Kidney (tissue), 14 donors: ENCODE measurements around the gene ABCD2. TPM values are rescaled to one million over a fixed set of nuclear protein-coding genes. Genes with fewer than 3 reads are reported as not detected.

ENCODE experiments used
- DNase-seq, 5 donors: peaks; one replicate each; pipeline ENCODE4 v3.0.0-alpha.2; 2013 to 2020
- FAIRE-seq: peaks from 2 replicates; lab custom pipeline; 2012; peaks lifted over from hg19 to GRCh38; lab: Jason Lieb, UNC
- H3K27ac ChIP-seq, 2 donors: one replicate each; pipeline ENCODE4 v1.7.0; 2013; ENCODE audit warnings: low read depth in 2 of 2, low read length in 2 of 2, inconsistent platforms in 1 of 2
- H3K27me3 ChIP-seq: one replicate; pipeline ENCODE4 v1.7.1; 2013; ENCODE audit warnings: low read length, inconsistent platforms; ENCODE audit not compliant: control insufficient read depth, insufficient read depth
- H3K36me3 ChIP-seq, 3 donors: one replicate each; pipeline versions ENCODE4 v1.7.0 to v1.7.1; 2013; ENCODE audit warnings: low read length in 3 of 3, control low read depth in 1 of 3, inconsistent platforms in 1 of 3; ENCODE audit not compliant: insufficient read depth in 3 of 3, control insufficient read depth in 2 of 3
- H3K4me1 ChIP-seq, 3 donors: one replicate each; pipeline versions ENCODE4 v1.7.0 to v1.7.1; 2013; ENCODE audit warnings: low read length in 3 of 3, inconsistent platforms in 1 of 3, low read depth in 1 of 3; ENCODE audit not compliant: control insufficient read depth in 2 of 3, insufficient read depth in 2 of 3
- H3K4me3 ChIP-seq, 3 donors: one replicate each; pipeline versions ENCODE4 v1.7.0 to v1.8.1; 2013; ENCODE audit warnings: low read length in 3 of 3, control low read depth in 1 of 3, inconsistent platforms in 1 of 3
- H3K9ac ChIP-seq, 3 donors: one replicate each; pipeline versions ENCODE4 v1.7.0 to v1.7.1; 2013; ENCODE audit warnings: low read length in 3 of 3, control low read depth in 1 of 3, inconsistent platforms in 1 of 3
- H3K9me3 ChIP-seq, 3 donors: one replicate each; pipeline versions ENCODE4 v1.7.0 to v1.7.1; 2013; ENCODE audit warnings: low read length in 3 of 3, control low read depth in 1 of 3, inconsistent platforms in 1 of 3; ENCODE audit not compliant: control insufficient read depth in 2 of 3, insufficient read depth in 1 of 3
- intact Hi-C: fragments of 100-400 bp; cut with DNase I; formaldehyde crosslinking; loops from one replicate; pipeline ENCODE4 v1.11.1; 2022
- polyA plus RNA-seq: library from polyadenylated mRNA; stranded (reverse); fragments of 350-450 nt; fragmentation: Illumina TruSeq; extraction: RNeasy Lipid Tissue Mini Kit (QIAGEN cat#74804); gene quantifications from one replicate; pipeline ENCODE4 v1.2.3, GENCODE V29; 2014; ENCODE audit warnings: low read depth, low replicate concordance; ENCODE audit not compliant: insufficient read depth
- total RNA-seq: library from RNA; stranded (reverse); fragmentation: NEBNext Ultra II Directional; extraction: Animal tissue kit (Norgen Biotek cat#: 25700); gene quantifications from one replicate; pipeline ENCODE4 v1.2.1, GENCODE V29; 2021
- TF ChIP-seq, protein P1 (sequence below): IDR thresholded peaks from 3 replicates; pipeline ENCODE4 v1.5.1; 2012; ENCODE audit warnings: mild to moderate bottlenecking, moderate library complexity, borderline replicate concordance; ENCODE audit not compliant: insufficient read depth; ENCODE audit errors: extremely low read depth
- donor health status: control.
- donor health status: control.
- donor health status: control.
- donor health status: control.
- donor health status: control.
- donor health status: DM: yes; HTN: yes; CAD: no.
- donor health status: Normal renal cell carcinoma (clear cell type).

The ABCD2 gene
- total and polyA plus RNA-seq, 2 donors from 2014 or later: 0.17 to 1.4 TPM

DNA sequence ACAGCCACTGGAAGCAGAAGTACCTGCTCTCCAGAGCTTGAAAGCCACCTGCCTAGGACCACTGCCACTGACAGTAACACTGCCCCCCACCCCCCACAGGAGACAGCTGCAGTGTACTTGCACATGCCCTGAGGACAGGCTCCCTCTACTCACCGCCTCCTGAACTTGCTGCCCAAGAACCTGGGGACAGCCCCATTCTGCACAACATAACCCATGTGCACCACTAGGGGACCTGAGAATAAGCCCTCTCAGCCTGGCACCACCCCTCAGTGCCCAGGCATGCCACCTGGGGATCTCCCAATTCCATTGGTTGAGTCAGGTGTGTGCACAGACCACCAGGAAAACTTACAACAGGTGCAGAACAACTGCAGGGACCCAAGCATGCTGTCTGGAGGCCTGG lies 109.6 kb downstream of the ABCD2 start:
- DNase-seq (no peak), FAIRE-seq (no peak)
- TF ChIP-seq, protein P1, sequence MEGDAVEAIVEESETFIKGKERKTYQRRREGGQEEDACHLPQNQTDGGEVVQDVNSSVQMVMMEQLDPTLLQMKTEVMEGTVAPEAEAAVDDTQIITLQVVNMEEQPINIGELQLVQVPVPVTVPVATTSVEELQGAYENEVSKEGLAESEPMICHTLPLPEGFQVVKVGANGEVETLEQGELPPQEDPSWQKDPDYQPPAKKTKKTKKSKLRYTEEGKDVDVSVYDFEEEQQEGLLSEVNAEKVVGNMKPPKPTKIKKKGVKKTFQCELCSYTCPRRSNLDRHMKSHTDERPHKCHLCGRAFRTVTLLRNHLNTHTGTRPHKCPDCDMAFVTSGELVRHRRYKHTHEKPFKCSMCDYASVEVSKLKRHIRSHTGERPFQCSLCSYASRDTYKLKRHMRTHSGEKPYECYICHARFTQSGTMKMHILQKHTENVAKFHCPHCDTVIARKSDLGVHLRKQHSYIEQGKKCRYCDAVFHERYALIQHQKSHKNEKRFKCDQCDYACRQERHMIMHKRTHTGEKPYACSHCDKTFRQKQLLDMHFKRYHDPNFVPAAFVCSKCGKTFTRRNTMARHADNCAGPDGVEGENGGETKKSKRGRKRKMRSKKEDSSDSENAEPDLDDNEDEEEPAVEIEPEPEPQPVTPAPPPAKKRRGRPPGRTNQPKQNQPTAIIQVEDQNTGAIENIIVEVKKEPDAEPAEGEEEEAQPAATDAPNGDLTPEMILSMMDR: no peak
- H3K9ac ChIP-seq: no peak overlapping the region
- H3K27ac ChIP-seq: no peak overlapping the region
- no peaks in the 10 kb centered on the region for H3K4me1 ChIP-seq
- no peaks in the 10 kb centered on the region for H3K36me3 ChIP-seq
- intact Hi-C loops: no loop called here
- H3K4me3 ChIP-seq: no peak overlapping the region
- H3K27me3 ChIP-seq: no peaks in the 10 kb centered on the region
- H3K9me3 ChIP-seq: peaks cover 0 to 3% (median 0%) of the 10 kb centered on the region in 3 donors

DNA sequence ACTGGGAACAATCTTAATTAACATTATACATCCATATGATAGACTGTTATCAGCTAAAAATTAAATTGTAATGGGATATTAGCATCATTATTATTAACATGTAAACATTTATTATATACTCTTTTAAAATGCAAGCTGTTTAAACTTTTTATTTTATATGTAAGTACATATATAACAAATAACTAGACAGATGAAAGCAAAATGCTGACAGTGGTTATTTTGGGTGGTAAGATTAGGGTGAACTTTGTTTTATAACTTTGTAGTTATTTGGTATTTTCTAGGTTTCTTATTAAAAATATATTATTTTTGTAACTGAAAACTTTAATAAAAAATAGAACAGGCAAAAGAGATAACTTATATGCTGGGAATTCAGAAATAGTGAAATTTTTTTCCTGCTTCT lies 114.0 kb downstream of the ABCD2 start:
- Histone ChIP-seq H3K36me3 (no peaks in the 10 kb centered on the region), H3K9ac (no peak overlapping the region), H3K4me1 (no peaks in the 10 kb centered on the region), H3K27ac (no peak overlapping the region), H3K27me3 (no peaks in the 10 kb centered on the region), H3K4me3 (no peak overlapping the region), H3K9me3 (no peaks in the 10 kb centered on the region)
- DNase-seq (no peak), FAIRE-seq (peak; percentile 68)
- TF ChIP-seq, protein P1: no peak
- intact Hi-C loops: no loop called here

GRCh38 chr12:39505023-39505422 lies 114.6 kb downstream of the ABCD2 start:
- intact Hi-C loops: no loop called here
- TF ChIP-seq, protein P1: no peak
- H3K9ac ChIP-seq: no peak overlapping the region
- no peak overlapping the region for H3K4me3 ChIP-seq
- no peak overlapping the region for H3K27ac ChIP-seq
- DNase-seq: no peak
- no peaks in the 10 kb centered on the region for H3K9me3 ChIP-seq
- H3K27me3 ChIP-seq: no peaks in the 10 kb centered on the region
- no peaks in the 10 kb centered on the region for H3K4me1 ChIP-seq
- FAIRE-seq: no peak
- H3K36me3 ChIP-seq: no peaks in the 10 kb centered on the region

DNA sequence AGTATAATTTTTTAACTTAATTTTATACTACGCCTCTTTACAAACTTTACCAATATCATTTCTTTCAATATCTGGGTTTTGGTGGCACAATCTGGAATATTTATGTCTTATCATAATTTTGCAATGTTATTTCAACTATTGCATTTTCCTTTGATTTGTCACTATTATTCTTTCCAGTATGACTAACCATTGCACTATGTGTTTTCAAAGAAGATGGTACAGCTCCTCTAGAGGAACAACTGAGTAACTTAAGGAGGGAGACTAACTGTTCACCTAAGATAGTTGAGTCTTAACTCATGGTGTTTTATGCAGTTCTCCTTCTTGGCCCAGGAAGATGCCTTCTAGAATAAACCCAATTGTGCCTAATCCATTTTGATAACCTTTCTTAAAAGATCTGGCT lies 116.2 kb downstream of the ABCD2 start:
- Histone ChIP-seq H3K27ac (no peak overlapping the region), H3K4me1 (no peaks in the 10 kb centered on the region), H3K9me3 (no peaks in the 10 kb centered on the region), H3K4me3 (no peak overlapping the region), H3K9ac (no peak overlapping the region), H3K36me3 (no peaks in the 10 kb centered on the region), H3K27me3 (no peaks in the 10 kb centered on the region)
- TF ChIP-seq, protein P1: no peak
- FAIRE-seq (no peak), DNase-seq (no peak)
- intact Hi-C loops: no loop called here
